LNCAP (cell line): Measurements from ENCODE around the gene CNDP1.

Experiments
- TF ChIP-seq, protein P1 (sequence below): fragments of 450-650 bp; IDR thresholded peaks from 2 replicates; pipeline ENCODE4 v1.5.1; 2017; ENCODE audit warnings: mild to moderate bottlenecking

CNDP1 gene

GRCh38 chr18:74622072-74622471, 87.8 kb downstream of the CNDP1 start:
- TF ChIP-seq, protein P1, sequence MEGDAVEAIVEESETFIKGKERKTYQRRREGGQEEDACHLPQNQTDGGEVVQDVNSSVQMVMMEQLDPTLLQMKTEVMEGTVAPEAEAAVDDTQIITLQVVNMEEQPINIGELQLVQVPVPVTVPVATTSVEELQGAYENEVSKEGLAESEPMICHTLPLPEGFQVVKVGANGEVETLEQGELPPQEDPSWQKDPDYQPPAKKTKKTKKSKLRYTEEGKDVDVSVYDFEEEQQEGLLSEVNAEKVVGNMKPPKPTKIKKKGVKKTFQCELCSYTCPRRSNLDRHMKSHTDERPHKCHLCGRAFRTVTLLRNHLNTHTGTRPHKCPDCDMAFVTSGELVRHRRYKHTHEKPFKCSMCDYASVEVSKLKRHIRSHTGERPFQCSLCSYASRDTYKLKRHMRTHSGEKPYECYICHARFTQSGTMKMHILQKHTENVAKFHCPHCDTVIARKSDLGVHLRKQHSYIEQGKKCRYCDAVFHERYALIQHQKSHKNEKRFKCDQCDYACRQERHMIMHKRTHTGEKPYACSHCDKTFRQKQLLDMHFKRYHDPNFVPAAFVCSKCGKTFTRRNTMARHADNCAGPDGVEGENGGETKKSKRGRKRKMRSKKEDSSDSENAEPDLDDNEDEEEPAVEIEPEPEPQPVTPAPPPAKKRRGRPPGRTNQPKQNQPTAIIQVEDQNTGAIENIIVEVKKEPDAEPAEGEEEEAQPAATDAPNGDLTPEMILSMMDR: no peak

GRCh38 chr18:74623047-74623816, 88.9 kb downstream of the CNDP1 start:
- TF ChIP-seq, protein P1: peak; percentile 70

GRCh38 chr18:74624466-74624865, 90.2 kb downstream of the CNDP1 start:
- TF ChIP-seq, protein P1: no peak

GRCh38 chr18:74625157-74625556, 90.9 kb downstream of the CNDP1 start:
- TF ChIP-seq, protein P1: no peak

DNA sequence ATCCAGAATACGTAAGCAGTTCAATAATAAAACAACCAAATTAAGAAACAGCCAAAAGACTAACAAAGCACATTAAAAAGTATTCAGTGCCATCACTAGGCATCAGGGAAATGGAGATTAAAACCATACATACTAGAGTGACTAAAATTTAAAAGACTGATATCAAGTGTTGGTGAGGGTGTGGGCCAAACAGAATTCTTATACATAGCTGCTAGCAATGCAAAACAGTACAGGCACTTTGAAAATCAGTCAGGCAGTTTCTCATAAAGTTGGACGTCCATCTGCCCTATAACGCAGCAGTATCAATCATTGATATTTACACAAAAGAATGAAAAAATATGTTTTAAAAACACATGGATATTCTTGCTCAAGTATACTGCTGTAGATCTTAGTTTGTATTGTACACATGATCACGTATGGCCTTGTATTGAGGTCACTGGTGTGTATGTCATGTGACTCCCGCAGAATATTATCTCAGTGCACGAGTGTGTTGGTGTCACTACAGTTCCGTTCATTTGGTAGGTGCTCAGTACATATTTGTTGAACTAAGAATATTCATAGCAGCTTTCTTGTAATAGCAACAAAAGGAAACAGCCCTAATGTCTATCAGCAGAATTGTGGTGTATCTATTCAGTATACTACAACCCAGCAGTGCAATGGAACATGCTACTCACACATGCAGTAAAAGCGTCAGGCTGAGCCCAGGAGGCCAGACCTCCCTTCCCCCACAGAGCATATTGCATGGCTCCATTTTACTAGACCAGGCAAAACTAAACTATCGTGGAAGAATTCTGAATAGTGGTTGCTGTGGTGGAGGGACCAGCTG, 92.0 kb downstream of the CNDP1 start:
- TF ChIP-seq, protein P1: no peak

DNA sequence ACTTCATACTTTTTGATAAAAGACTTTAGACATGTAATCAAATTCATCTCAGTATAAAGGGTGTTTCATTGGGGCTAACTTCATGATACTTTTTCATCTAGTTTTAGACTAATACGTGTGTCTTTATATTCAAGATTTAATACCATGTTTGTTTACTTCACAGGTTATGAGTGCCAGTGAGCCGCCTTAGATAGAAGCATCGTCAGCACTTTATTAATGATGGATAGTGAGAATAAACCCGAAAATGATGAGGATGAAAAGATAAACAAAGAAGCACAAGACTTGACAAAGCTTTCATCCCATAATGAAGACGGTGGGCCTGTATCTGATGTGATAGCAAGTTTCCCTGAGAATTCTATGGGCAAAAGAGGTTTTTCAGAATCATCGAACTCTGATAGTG, 96.5 kb downstream of the CNDP1 start:
- TF ChIP-seq, protein P1: no peak

DNA sequence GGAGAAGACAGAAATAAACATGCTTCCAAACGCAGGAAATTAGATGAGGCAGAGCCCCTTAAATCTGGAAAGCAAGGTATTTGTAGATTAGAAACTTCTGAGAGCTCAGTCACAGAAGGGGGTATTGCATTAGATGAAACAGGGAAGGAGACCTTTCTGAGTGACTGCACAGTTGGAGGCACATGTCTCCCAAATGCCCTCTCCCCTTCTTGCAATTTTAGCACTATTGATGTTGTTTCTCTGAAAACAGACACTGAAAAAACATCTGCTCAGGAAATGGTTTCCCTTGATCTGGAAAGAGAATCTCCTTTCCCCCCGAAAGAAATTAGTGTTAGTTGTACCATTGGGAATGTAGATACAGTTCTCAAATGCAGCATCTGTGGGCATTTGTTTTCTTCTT, 96.9 kb downstream of the CNDP1 start:
- TF ChIP-seq, protein P1: no peak
